Activated CD8-positive, alpha-beta memory T cell treated with anti-CD3 and anti-CD28 coated beads for 1 hour (primary cell): ENCODE measurements around the gene SLC23A1.
"Not testable (repeated sequence)": the region's sequence is repeated elsewhere in the genome, so short reads cannot be mapped to it uniquely, and the experiment has no call there.

Source experiments
- DNase-seq, 2 donors: peaks; one replicate each; pipeline ENCODE4 v3.0.0-alpha.2; 2020; ENCODE audit warnings: low read depth in 1 of 2; ENCODE audit errors: extremely low read depth in 1 of 2

The SLC23A1 gene

GRCh38 chr5:139374909-139375308, 8.2 kb downstream of the SLC23A1 start:
- no peak for DNase-seq

- no peak for DNase-seq
Observed at GRCh38 chr5:139371482-139372435, 11.3 kb downstream of the SLC23A1 start.

GRCh38 chr5:139369181-139369580, 13.9 kb downstream of the SLC23A1 start:
- DNase-seq = no peak

- DNase-seq = no peak
Observed at GRCh38 chr5:139368613-139369012, 14.5 kb downstream of the SLC23A1 start.

GRCh38 chr5:139364466-139364865, 18.6 kb downstream of the SLC23A1 start:
- no peak for DNase-seq

GRCh38 chr5:139363937-139364336, 19.2 kb downstream of the SLC23A1 start:
- no peak for DNase-seq

- no peak for DNase-seq
Observed at GRCh38 chr5:139361835-139362429, 21.2 kb downstream of the SLC23A1 start.

GRCh38 chr5:139360384-139360783, 22.7 kb downstream of the SLC23A1 start:
- no peak for DNase-seq

GRCh38 chr5:139358064-139358463, 25.0 kb downstream of the SLC23A1 start:
- DNase-seq = no peak

GRCh38 chr5:139355900-139356299, 27.2 kb downstream of the SLC23A1 start:
- not testable (repeated sequence) for DNase-seq

- DNase-seq = no peak
Observed at GRCh38 chr5:139354186-139354585, 28.9 kb downstream of the SLC23A1 start.

GRCh38 chr5:139347863-139348262, 35.2 kb downstream of the SLC23A1 start:
- DNase-seq = not testable (repeated sequence)

GRCh38 chr5:139345442-139345841, 37.7 kb downstream of the SLC23A1 start:
- not testable (repeated sequence) for DNase-seq

- no peak for DNase-seq
Observed at GRCh38 chr5:139344177-139344576, 38.9 kb downstream of the SLC23A1 start.

GRCh38 chr5:139343476-139343875, 39.6 kb downstream of the SLC23A1 start:
- DNase-seq = no peak

- peak; percentile 54 to 71 for DNase-seq
Observed at GRCh38 chr5:139342423-139342723, 40.7 kb downstream of the SLC23A1 start.

GRCh38 chr5:139341689-139342422, 41.2 kb downstream of the SLC23A1 start, which contains the start of gene PAIP2:
PAIP2 (plus strand) TSS chr5:139341854; CDS start chr5:139363785, 21,931 bp downstream.
- DNase-seq = peak; percentile 90 to 96

GRCh38 chr5:139341187-139341688, 41.9 kb downstream of the SLC23A1 start:
- DNase-seq = no peak

GRCh38 chr5:139340051-139340450, 43.0 kb downstream of the SLC23A1 start:
- DNase-seq = no peak

- DNase-seq = no peak
Observed at GRCh38 chr5:139335811-139336210, 47.3 kb downstream of the SLC23A1 start.
